AG04450 (cell line): ENCODE data around the gene WFDC8. TPM values are rescaled to one million over a fixed set of nuclear protein-coding genes. Genes with fewer than 3 reads are reported as not detected.

ENCODE experiments used
- CTCF ChIA-PET: fragments of 300-600, 350-600 bp; formaldehyde crosslinking; extraction: SDS; loops from one replicate; lab custom pipeline; 2022; ENCODE audit warnings: antibody characterized with exemption, inconsistent platforms; lab: Charles Lee
- POLR2A ChIA-PET: fragments of 350-600 bp; formaldehyde crosslinking; extraction: SDS; loops from one replicate; lab custom pipeline; 2021; ENCODE audit warnings: antibody characterized with exemption, inconsistent platforms; lab: Yijun Ruan, JAX
- DNase-seq: peaks from one replicate; pipeline ENCODE4 v3.0.0-alpha.2; 2011; ENCODE audit warnings: low read depth, low spot score
- H3K27ac ChIP-seq: one replicate; pipeline ENCODE4 v1.5.1; 2012; ENCODE audit warnings: low read depth, low read length, control low read depth
- H3K27me3 ChIP-seq: one replicate; pipeline ENCODE4 v1.6.0; 2012; ENCODE audit warnings: low read length; ENCODE audit not compliant: control insufficient read depth, insufficient read depth
- H3K4me3 ChIP-seq: 2 replicates; pipeline ENCODE4 v1.5.1; 2011; ENCODE audit warnings: mild to moderate bottlenecking, low read depth, low read length, control low read depth
- H3K9me3 ChIP-seq: 2 replicates; pipeline ENCODE4 v1.5.1; 2012; ENCODE audit warnings: low read length; ENCODE audit not compliant: control insufficient read depth, insufficient read depth
- CTCF ChIP-seq: IDR thresholded peaks from 2 replicates; pipeline ENCODE4 v1.5.1; 2011; ENCODE audit warnings: low read depth, low read length, control low read depth, inconsistent platforms
- polyA plus RNA-seq: library from polyadenylated mRNA; depleted of rRNA; stranded (reverse); fragments of >200 nt; gene quantifications from 2 replicates; pipeline ENCODE4 v1.2.3, GENCODE V29; 2011

Gene WFDC8
- polyA plus RNA-seq, 1 experiment, result not detected

DNA sequence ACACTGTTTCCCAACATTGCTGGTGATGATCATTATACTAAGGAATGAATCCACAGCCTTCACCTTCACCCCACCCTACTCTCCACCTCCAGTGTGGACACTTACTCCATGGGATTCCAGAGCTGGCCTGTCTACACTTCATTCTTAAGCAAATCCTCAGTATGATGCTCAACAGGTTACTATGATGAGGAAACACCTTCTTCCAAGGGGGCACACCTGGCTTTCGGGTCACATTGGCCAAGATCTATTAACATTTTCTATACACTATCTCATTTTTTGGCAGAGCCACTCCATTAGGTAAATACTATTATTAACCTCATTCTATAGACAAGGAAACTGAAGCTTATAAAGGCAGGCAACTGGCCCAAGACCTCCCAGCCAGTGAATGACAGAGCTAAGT lies 23.9 kb downstream of the WFDC8 start:
- Histone ChIP-seq H3K27ac (no peak overlapping the region), H3K9me3 (no peaks in the 10 kb centered on the region), H3K4me3 (no peak overlapping the region), H3K27me3 (no peaks in the 10 kb centered on the region)
- TF ChIP-seq CTCF, result no peak
- DNase-seq, result no peak
- ChIA-PET POLR2A (no interaction called here), CTCF (no interaction called here)

- no peak for TF ChIP-seq CTCF
- ChIA-PET POLR2A (no interaction called here), CTCF (no interaction called here)
- Histone ChIP-seq H3K27me3 (peaks cover 3% of the 10 kb centered on the region), H3K9me3 (no peaks in the 10 kb centered on the region), H3K27ac (no peak overlapping the region), H3K4me3 (no peak overlapping the region)
- DNase-seq, result no peak
Measured at GRCh38 chr20:45552456-45552855, 26.6 kb downstream of the WFDC8 start.

GRCh38 chr20:45550765-45551164 lies 28.3 kb downstream of the WFDC8 start:
- no peak for DNase-seq
- Histone ChIP-seq H3K27ac (no peak overlapping the region), H3K27me3 (peaks cover 9% of the 10 kb centered on the region), H3K9me3 (no peaks in the 10 kb centered on the region), H3K4me3 (no peak overlapping the region)
- POLR2A ChIA-PET, result interaction anchor here (0.6 kb wide), 1 partner anchor 203 kb away, joined by 3 read pairs; no protein-coding TSS in a partner anchor
- no peak for TF ChIP-seq CTCF
- CTCF ChIA-PET, result interaction anchor here (1.4 kb wide), 1 partner anchor 221 kb away, joined by 7 read pairs; no protein-coding TSS in a partner anchor

DNA sequence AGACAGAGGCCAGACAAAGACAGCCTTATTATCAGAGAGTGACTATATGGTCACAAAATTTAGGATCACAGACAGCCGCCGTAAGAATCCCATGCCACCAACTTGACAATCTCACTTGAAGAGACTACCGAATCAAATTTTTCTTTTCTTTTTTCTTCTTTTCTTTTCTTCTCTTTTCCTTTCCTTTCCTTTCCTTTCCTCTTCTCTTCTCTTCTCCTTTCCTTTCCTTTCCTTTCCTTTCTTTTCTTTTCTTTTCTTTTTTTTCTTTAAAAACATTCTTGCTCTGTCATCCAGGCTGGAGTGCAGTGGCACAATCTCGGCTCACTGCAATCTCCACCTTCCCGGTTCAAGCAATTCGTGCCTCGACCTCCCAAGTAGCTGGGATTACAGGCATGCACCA lies 30.7 kb downstream of the WFDC8 start:
- no peak for TF ChIP-seq CTCF
- H3K9me3 ChIP-seq, result no peaks in the 10 kb centered on the region
- H3K27me3 ChIP-seq, result peaks cover 9% of the 10 kb centered on the region
- ChIA-PET CTCF (interaction anchor here (1.8 kb wide), 1 partner anchor 223 kb away, joined by 10 read pairs; no protein-coding TSS in a partner anchor), POLR2A (no interaction called here)
- no peak for DNase-seq
- no peak overlapping the region for H3K4me3 ChIP-seq
- no peak overlapping the region for H3K27ac ChIP-seq

GRCh38 chr20:45547206-45547770 lies 31.8 kb downstream of the WFDC8 start, which contains the start of gene EPPIN:
TSS of gene EPPIN (minus strand) at chr20:45547401. CDS start at chr20:45547357, 44 bp downstream.
- ChIA-PET POLR2A (no interaction called here), CTCF (interaction anchor here (1.8 kb wide), 1 partner anchor 224 kb away, joined by 10 read pairs; no protein-coding TSS in a partner anchor)
- Histone ChIP-seq H3K4me3 (no peak within 1 kb of the TSS), H3K27ac (no peak within 1 kb of the TSS), H3K27me3 (peaks cover 9% of the 10 kb centered on the region), H3K9me3 (no peaks in the 10 kb centered on the region)
- no peak for TF ChIP-seq CTCF
- no peak for DNase-seq
